Measurements from ENCODE around the gene COL17A1.

DNA sequence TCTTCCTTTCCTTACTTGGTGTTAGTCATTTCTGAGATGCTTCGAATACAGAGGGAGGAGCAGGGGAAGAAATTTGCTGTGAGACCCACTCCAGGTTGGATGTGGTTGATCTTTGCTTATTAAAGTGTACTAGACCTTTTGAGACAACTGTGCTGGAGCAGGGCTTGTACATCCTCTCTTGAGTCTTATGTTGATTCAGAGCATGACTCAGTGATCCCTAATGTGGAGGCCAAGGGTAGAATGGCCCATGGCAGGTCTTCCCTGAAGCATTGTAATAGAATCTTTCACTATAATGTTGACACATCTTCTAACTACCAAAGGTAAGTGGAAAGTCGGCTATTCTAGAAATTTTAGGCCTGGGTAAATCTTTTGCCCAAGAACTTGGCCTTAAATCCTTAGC, 19.2 kb upstream of the COL17A1 start:
- TF ChIP-seq, protein P1, sequence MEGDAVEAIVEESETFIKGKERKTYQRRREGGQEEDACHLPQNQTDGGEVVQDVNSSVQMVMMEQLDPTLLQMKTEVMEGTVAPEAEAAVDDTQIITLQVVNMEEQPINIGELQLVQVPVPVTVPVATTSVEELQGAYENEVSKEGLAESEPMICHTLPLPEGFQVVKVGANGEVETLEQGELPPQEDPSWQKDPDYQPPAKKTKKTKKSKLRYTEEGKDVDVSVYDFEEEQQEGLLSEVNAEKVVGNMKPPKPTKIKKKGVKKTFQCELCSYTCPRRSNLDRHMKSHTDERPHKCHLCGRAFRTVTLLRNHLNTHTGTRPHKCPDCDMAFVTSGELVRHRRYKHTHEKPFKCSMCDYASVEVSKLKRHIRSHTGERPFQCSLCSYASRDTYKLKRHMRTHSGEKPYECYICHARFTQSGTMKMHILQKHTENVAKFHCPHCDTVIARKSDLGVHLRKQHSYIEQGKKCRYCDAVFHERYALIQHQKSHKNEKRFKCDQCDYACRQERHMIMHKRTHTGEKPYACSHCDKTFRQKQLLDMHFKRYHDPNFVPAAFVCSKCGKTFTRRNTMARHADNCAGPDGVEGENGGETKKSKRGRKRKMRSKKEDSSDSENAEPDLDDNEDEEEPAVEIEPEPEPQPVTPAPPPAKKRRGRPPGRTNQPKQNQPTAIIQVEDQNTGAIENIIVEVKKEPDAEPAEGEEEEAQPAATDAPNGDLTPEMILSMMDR (conservative IDR thresholded peaks at IDR 0.05; ENCODE audit: low read depth in 2 of 2), result no peak
- TF ChIP-seq EZH2 (IDR thresholded peaks at IDR 0.05; ENCODE audit: low read depth, unreplicated experiment), result no peak
- no peak for TF ChIP-seq POLR2AphosphoS5 (IDR thresholded peaks at IDR 0.05; ENCODE audit: low read depth)
- TF ChIP-seq STAT1 (IDR thresholded peaks at IDR 0.05; ENCODE audit: unreplicated experiment), result no peak
- TF ChIP-seq, protein P2, sequence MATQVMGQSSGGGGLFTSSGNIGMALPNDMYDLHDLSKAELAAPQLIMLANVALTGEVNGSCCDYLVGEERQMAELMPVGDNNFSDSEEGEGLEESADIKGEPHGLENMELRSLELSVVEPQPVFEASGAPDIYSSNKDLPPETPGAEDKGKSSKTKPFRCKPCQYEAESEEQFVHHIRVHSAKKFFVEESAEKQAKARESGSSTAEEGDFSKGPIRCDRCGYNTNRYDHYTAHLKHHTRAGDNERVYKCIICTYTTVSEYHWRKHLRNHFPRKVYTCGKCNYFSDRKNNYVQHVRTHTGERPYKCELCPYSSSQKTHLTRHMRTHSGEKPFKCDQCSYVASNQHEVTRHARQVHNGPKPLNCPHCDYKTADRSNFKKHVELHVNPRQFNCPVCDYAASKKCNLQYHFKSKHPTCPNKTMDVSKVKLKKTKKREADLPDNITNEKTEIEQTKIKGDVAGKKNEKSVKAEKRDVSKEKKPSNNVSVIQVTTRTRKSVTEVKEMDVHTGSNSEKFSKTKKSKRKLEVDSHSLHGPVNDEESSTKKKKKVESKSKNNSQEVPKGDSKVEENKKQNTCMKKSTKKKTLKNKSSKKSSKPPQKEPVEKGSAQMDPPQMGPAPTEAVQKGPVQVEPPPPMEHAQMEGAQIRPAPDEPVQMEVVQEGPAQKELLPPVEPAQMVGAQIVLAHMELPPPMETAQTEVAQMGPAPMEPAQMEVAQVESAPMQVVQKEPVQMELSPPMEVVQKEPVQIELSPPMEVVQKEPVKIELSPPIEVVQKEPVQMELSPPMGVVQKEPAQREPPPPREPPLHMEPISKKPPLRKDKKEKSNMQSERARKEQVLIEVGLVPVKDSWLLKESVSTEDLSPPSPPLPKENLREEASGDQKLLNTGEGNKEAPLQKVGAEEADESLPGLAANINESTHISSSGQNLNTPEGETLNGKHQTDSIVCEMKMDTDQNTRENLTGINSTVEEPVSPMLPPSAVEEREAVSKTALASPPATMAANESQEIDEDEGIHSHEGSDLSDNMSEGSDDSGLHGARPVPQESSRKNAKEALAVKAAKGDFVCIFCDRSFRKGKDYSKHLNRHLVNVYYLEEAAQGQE (IDR thresholded peaks at IDR 0.05; ENCODE audit: unreplicated experiment), result no peak
- TF ChIP-seq CREB1 (CRISPR knock-in tag; IDR thresholded peaks at IDR 0.05; ENCODE audit: low read depth), result no peak
- no peak for TF ChIP-seq EZH2phosphoT487 (IDR thresholded peaks at IDR 0.05; ENCODE audit: unreplicated experiment)
- TF ChIP-seq ZNF331 (CRISPR knock-in tag; IDR thresholded peaks at IDR 0.05; ENCODE audit: low read depth), result no peak
